ENCODE data around the gene SPRR3.

- no peak for TF ChIP-seq CTCF (conservative IDR thresholded peaks at IDR 0.05)
- TF ChIP-seq EZH2 (IDR thresholded peaks at IDR 0.05; ENCODE audit: low read depth), result no peak
These were observed 38.6 kb upstream of the SPRR3 start for GRCh38 chr1:152962876-152963415.

All from PC-9 (cell line).